Hepatocyte (in vitro differentiated cells): ENCODE data around the gene PHLDB2. TPM values are rescaled to one million over a fixed set of nuclear protein-coding genes. Genes with fewer than 3 reads are reported as not detected.

Experiments used
- DNase-seq: peaks from one replicate; pipeline ENCODE4 v3.0.0-alpha.2; 2016; ENCODE audit warnings: low spot score
- H2AFZ ChIP-seq: fragments of 200-600 bp; sonication (generic); 2 replicates; pipeline ENCODE4 v1.6.0; 2016; ENCODE audit warnings: antibody characterized with exemption, mild to moderate bottlenecking
- H3K27ac ChIP-seq: fragments of 200-600 bp; sonication (generic); 2 replicates; pipeline ENCODE4 v1.5.1; 2016; ENCODE audit warnings: mild to moderate bottlenecking
- H3K27me3 ChIP-seq: fragments of 200-600 bp; sonication (generic); 2 replicates; pipeline ENCODE4 v1.6.1; 2016
- H3K36me3 ChIP-seq: fragments of 200-600 bp; sonication (generic); replicated peaks from 2 replicates; pipeline ENCODE4 v1.5.1; 2016; ENCODE audit warnings: low read depth; ENCODE audit not compliant: insufficient read depth
- H3K4me1 ChIP-seq: fragments of 200-600 bp; sonication (generic); 2 replicates; pipeline ENCODE4 v1.5.1; 2016; ENCODE audit warnings: mild to moderate bottlenecking, moderate library complexity; ENCODE audit not compliant: insufficient read depth
- H3K4me2 ChIP-seq: fragments of 200-600 bp; sonication (generic); 2 replicates; pipeline ENCODE4 v1.6.0; 2016
- H3K4me3 ChIP-seq: fragments of 200-600 bp; sonication (generic); 2 replicates; pipeline ENCODE4 v1.5.1; 2016; ENCODE audit warnings: mild to moderate bottlenecking
- H3K79me2 ChIP-seq: fragments of 200-600 bp; sonication (generic); 2 replicates; pipeline ENCODE4 v1.6.0; 2017; ENCODE audit warnings: mild to moderate bottlenecking
- H3K9me2 ChIP-seq: fragments of 200-600 bp; sonication (generic); replicated peaks from 2 replicates; pipeline ENCODE4 v1.6.0; 2017; ENCODE audit warnings: mild to moderate bottlenecking; ENCODE audit not compliant: insufficient read depth
- H3K9me3 ChIP-seq: fragments of 200-600 bp; sonication (generic); 2 replicates; pipeline ENCODE4 v1.5.1; 2016; ENCODE audit warnings: low read depth, mild to moderate bottlenecking
- H4K20me1 ChIP-seq: fragments of 200-600 bp; sonication (generic); 2 replicates; pipeline ENCODE4 v1.6.0; 2016; ENCODE audit warnings: mild to moderate bottlenecking; ENCODE audit not compliant: insufficient read depth, poor library complexity, severe bottlenecking
- CTCF ChIP-seq: fragments of 200-600 bp; sonication (generic); IDR thresholded peaks from 2 replicates; pipeline ENCODE4 v1.5.1; 2016; ENCODE audit warnings: antibody characterized with exemption, mild to moderate bottlenecking; ENCODE audit not compliant: poor library complexity
- EZH2 ChIP-seq: fragments of 200-600 bp; sonication (generic); IDR thresholded peaks from 2 replicates; pipeline ENCODE4 v1.6.1; 2016; ENCODE audit warnings: antibody characterized with exemption, mild to moderate bottlenecking, borderline replicate concordance
- EZH2phosphoT487 ChIP-seq: fragments of 200-600 bp; sonication (generic); IDR thresholded peaks from one replicate; pipeline ENCODE4 v1.6.1; 2018; ENCODE audit warnings: antibody characterized with exemption, mild to moderate bottlenecking, low read depth, moderate library complexity; ENCODE audit not compliant: unreplicated experiment, severe bottlenecking
- WGBS: methylation state at CpG from one replicate; pipeline ENCODE4 v1.1.6; 2016; ENCODE audit warnings: low lambda C conversion rate; ENCODE audit errors: missing lambda C conversion rate; 5-methylcytosine and 5-hydroxymethylcytosine counted together
- polyA plus RNA-seq: library from polyadenylated mRNA; unstranded; fragments of >200 nt; fragmentation: Nextera tagmentation; extraction: Ambion mirVana; gene quantifications from 2 replicates; pipeline ENCODE4 v1.2.1, GENCODE V29; 2016
- total RNA-seq: library from RNA; depleted of rRNA; stranded (reverse); fragments of >200 nt; gene quantifications from 2 replicates; pipeline ENCODE4 v1.2.3, GENCODE V29; 2014

The PHLDB2 gene
- total RNA-seq: 52.0 and 52.7 TPM in 2 replicates
- 43.0 and 49.0 TPM in 2 replicates for polyA plus RNA-seq

- peaks cover 11% of the 10 kb centered on the region for H3K4me1 ChIP-seq
Observed at GRCh38 chr3:111859061-111859973, at the start of gene PHLDB2. Gene PHLDB2, plus strand, starts transcription at chr3:111859265. Its CDS starts 24,813 bp downstream, at chr3:111884078.

GRCh38 chr3:111810909-111811308 lies 48.2 kb upstream of the PHLDB2 start:
- no peaks in the 10 kb centered on the region for H3K27me3 ChIP-seq
- peak overlapping the region; percentile 56 for H3K27ac ChIP-seq
- no peaks in the 10 kb centered on the region for H3K36me3 ChIP-seq
- no peak overlapping the region for H2AFZ ChIP-seq
- no peaks in the 10 kb centered on the region for H3K79me2 ChIP-seq
- DNase-seq: peak; percentile 32
- no peaks in the 10 kb centered on the region for H4K20me1 ChIP-seq
- H3K4me1 ChIP-seq: peaks cover 39% of the 10 kb centered on the region
- no peak overlapping the region for H3K4me2 ChIP-seq
- no peaks in the 10 kb centered on the region for H3K9me2 ChIP-seq
- no peaks in the 10 kb centered on the region for H3K9me3 ChIP-seq
- TF ChIP-seq EZH2 (no peak), EZH2phosphoT487 (no peak), CTCF (no peak)
- no peak overlapping the region for H3K4me3 ChIP-seq

More at GRCh38 chr3:111859061-111859973, at the start of gene PHLDB2:
- Histone ChIP-seq H3K27me3 (no peaks in the 10 kb centered on the region), H4K20me1 (no peaks in the 10 kb centered on the region), H3K4me3 (peak within 1 kb of the TSS; percentile 94), H3K9me3 (no peaks in the 10 kb centered on the region), H3K79me2 (peaks cover 43% of the 10 kb centered on the region), H3K36me3 (no peaks in the 10 kb centered on the region), H3K4me2 (peak within 1 kb of the TSS; percentile 77), H3K9me2 (no peaks in the 10 kb centered on the region), H2AFZ (peak within 1 kb of the TSS; percentile 83), H3K27ac (peak within 1 kb of the TSS; percentile 98)
- DNase-seq: peak; percentile 92
- 2% methylated on average over 53 of the region's 78 CpGs for WGBS
- TF ChIP-seq EZH2phosphoT487: no peak
- TF ChIP-seq CTCF: peak; percentile 14

GRCh38 chr3:111811811-111812210 lies 47.3 kb upstream of the PHLDB2 start:
- no peak overlapping the region for H2AFZ ChIP-seq
- no peaks in the 10 kb centered on the region for H3K79me2 ChIP-seq
- H4K20me1 ChIP-seq: no peaks in the 10 kb centered on the region
- H3K9me2 ChIP-seq: no peaks in the 10 kb centered on the region
- TF ChIP-seq EZH2phosphoT487 (no peak), CTCF (no peak), EZH2 (no peak)
- no peaks in the 10 kb centered on the region for H3K27me3 ChIP-seq
- WGBS: 69% methylated on average over 1 of the region's 1 CpG
- H3K27ac ChIP-seq: peak overlapping the region; percentile 56
- H3K36me3 ChIP-seq: no peaks in the 10 kb centered on the region
- DNase-seq: no peak
- H3K9me3 ChIP-seq: no peaks in the 10 kb centered on the region
- H3K4me2 ChIP-seq: no peak overlapping the region
- no peak overlapping the region for H3K4me3 ChIP-seq
- peaks cover 39% of the 10 kb centered on the region for H3K4me1 ChIP-seq
